ENCODE data around the gene CEP104.
"Not testable (repeated sequence)": the region's sequence is repeated elsewhere in the genome, so short reads cannot be mapped to it uniquely, and the experiment has no call there.

- TF ChIP-seq CTCF (IDR thresholded peaks at IDR 0.05; ENCODE audit: low read depth, low read length, poor library complexity, severe bottlenecking); EZH2phosphoT487 (IDR thresholded peaks at IDR 0.05; ENCODE audit: borderline replicate concordance, low read length): not testable (repeated sequence)
Observed at GRCh38 chr1:3804627-3804944, 52.4 kb downstream of the CEP104 start.

All from DOHH2 (cell line).